ENCODE data around the gene LRRC10B. TPM values are rescaled to one million over a fixed set of nuclear protein-coding genes. Genes with fewer than 3 reads are reported as not detected.

LRRC10B gene
- total and polyA plus RNA-seq, 3 experiments from 2014 or later: not detected

GRCh38 chr11:61497876-61498275, 10.7 kb upstream of the LRRC10B start:
- Mint-ChIP-seq H3K27me3 (peaks cover 0 to 3% of the 10 kb centered on the region in 2 donors), H3K36me3 (no peaks in the 10 kb centered on the region), H3K9me3 (no peaks in the 10 kb centered on the region), H3K4me3 (no peak overlapping the region), H3K27ac (no peak overlapping the region), H3K4me1 (no peaks in the 10 kb centered on the region)
- CTCF ChIA-PET: no interaction called here
- H3K36me3 ChIP-seq (ENCODE audit: insufficient read depth, low read length): no peaks in the 10 kb centered on the region
- no peaks in the 10 kb centered on the region for H3K4me1 ChIP-seq (ENCODE audit: insufficient read depth, low read length)
- no peaks in the 10 kb centered on the region for H3K9me3 ChIP-seq (ENCODE audit: low read length)
- no peak for DNase-seq
- POLR2A ChIA-PET: no interaction called here
- H3K4me3 ChIP-seq (ENCODE audit: low read length): no peak overlapping the region
- H3K27me3 ChIP-seq (ENCODE audit: insufficient read depth, low read length, poor library complexity, severe bottlenecking): no peaks in the 10 kb centered on the region
- H3K27ac ChIP-seq (ENCODE audit: low read depth, low read length): no peak overlapping the region

DNA sequence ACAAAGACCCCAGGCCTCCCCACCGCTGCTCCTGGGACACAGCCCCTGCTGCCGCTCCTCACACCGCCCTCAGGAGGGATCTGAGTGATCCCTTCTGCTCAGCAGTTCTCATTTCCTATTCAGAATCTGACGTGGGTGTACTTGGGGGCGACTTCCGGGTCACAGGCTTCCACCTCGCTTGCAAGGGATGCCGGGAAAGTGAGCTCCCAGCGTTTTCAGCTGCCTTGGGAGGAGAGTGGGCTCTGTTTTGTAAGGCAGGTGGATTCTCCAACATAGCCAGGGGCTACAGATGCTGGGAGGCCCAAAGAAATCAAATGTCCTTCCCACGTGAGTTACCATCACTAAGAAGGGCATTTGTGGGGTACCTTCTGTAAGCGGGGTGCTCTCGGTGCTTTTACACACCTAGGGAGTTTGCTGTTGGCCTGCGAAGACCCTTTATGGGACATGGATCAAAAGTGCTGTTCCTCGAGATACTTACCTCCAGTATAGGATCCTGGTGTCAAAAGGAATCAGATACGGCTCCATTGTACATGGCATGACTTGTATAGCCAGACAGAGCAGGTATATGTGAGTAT, 9.7 kb upstream of the LRRC10B start:
- Mint-ChIP-seq H3K27me3 (peaks cover 0 to 1% of the 10 kb centered on the region in 2 donors), H3K4me1 (no peaks in the 10 kb centered on the region), H3K36me3 (no peaks in the 10 kb centered on the region), H3K9me3 (no peaks in the 10 kb centered on the region), H3K4me3 (no peak overlapping the region), H3K27ac (no peak overlapping the region)
- DNase-seq: no peak
- H3K36me3 ChIP-seq (ENCODE audit: insufficient read depth, low read length): no peaks in the 10 kb centered on the region
- H3K27me3 ChIP-seq (ENCODE audit: insufficient read depth, low read length, poor library complexity, severe bottlenecking): no peaks in the 10 kb centered on the region
- POLR2A ChIA-PET: no interaction called here
- no peaks in the 10 kb centered on the region for H3K4me1 ChIP-seq (ENCODE audit: insufficient read depth, low read length)
- H3K27ac ChIP-seq (ENCODE audit: low read depth, low read length): no peak overlapping the region
- H3K9me3 ChIP-seq (ENCODE audit: low read length): no peaks in the 10 kb centered on the region
- CTCF ChIA-PET: no interaction called here
- H3K4me3 ChIP-seq (ENCODE audit: low read length): no peak overlapping the region

GRCh38 chr11:61499816-61500491, 8.6 kb upstream of the LRRC10B start:
- CTCF ChIA-PET: no interaction called here
- no peaks in the 10 kb centered on the region for H3K36me3 Mint-ChIP-seq
- H3K27ac Mint-ChIP-seq: no peak overlapping the region

GRCh38 chr11:61502522-61502921, 6.0 kb upstream of the LRRC10B start:
- POLR2A ChIA-PET: no interaction called here

More at GRCh38 chr11:61499816-61500491, 8.6 kb upstream of the LRRC10B start:
- H3K27me3 ChIP-seq (ENCODE audit: insufficient read depth, low read length, poor library complexity, severe bottlenecking): no peaks in the 10 kb centered on the region
- DNase-seq: no peak
- no peaks in the 10 kb centered on the region for H3K4me1 ChIP-seq (ENCODE audit: insufficient read depth, low read length)
- H3K27ac ChIP-seq (ENCODE audit: low read depth, low read length): no peak overlapping the region
- H3K4me1 Mint-ChIP-seq: no peaks in the 10 kb centered on the region
- no peaks in the 10 kb centered on the region for H3K9me3 ChIP-seq (ENCODE audit: low read length)
- peaks cover under 1 to 1% of the 10 kb centered on the region in 2 donors for H3K27me3 Mint-ChIP-seq
- H3K4me3 ChIP-seq (ENCODE audit: low read length): no peak overlapping the region
- no peaks in the 10 kb centered on the region for H3K9me3 Mint-ChIP-seq
- no peak overlapping the region for H3K4me3 Mint-ChIP-seq
- POLR2A ChIA-PET: no interaction called here
- no peaks in the 10 kb centered on the region for H3K36me3 ChIP-seq (ENCODE audit: insufficient read depth, low read length)

DNA sequence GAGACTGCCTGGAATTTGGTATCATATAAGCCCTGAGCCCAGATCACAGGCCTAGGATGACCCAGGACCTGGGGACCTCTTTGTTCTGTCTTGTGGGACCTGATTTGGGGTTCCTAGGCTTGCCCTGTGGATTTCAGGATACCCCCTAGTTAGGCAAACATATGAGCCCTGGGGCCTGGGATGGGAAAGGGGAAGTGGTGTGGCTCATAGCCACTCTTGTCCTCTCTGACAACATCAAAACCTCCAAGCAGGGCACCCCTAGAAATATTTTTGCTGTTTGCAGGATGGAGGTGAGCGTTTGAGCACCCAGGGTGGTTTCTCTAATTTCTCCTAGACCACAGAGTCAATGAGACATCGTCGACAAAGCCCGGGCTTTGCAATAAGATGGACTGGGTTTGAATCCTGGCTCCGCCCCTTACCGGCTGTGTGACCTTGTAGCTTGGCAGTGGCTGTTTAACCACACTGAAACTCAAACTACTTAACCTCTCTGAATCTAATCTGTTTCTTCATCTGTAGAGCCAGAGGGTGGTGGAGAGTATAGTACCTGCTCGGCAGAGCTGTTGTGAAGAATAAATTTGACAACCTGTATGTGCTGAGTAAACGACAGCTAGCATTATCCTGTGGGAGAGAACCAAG, 5.3 kb upstream of the LRRC10B start:
- POLR2A ChIA-PET: no interaction called here
- peaks cover 4 to 7% (median 6%) of the 10 kb centered on the region in 3 donors for H3K4me1 Mint-ChIP-seq

More at GRCh38 chr11:61502522-61502921, 6.0 kb upstream of the LRRC10B start:
- no peaks in the 10 kb centered on the region for H3K4me1 ChIP-seq (ENCODE audit: insufficient read depth, low read length)
- DNase-seq: no peak
- Mint-ChIP-seq H3K36me3 (no peaks in the 10 kb centered on the region), H3K27ac (no peak overlapping the region), H3K4me1 (no peaks in the 10 kb centered on the region), H3K27me3 (peaks cover 20 to 22% of the 10 kb centered on the region in 2 donors), H3K4me3 (no peak overlapping the region), H3K9me3 (no peaks in the 10 kb centered on the region)
- H3K36me3 ChIP-seq (ENCODE audit: insufficient read depth, low read length): no peaks in the 10 kb centered on the region
- no peak overlapping the region for H3K4me3 ChIP-seq (ENCODE audit: low read length)
- H3K27me3 ChIP-seq (ENCODE audit: insufficient read depth, low read length, poor library complexity, severe bottlenecking): peaks cover 16% of the 10 kb centered on the region
- H3K27ac ChIP-seq (ENCODE audit: low read depth, low read length): no peak overlapping the region
- CTCF ChIA-PET: interaction anchor here (1.1 to 3.6 kb wide), 2 partner anchors 12 to 15 kb away, joined by 3 to 19 read pairs; no protein-coding TSS in a partner anchor
- H3K9me3 ChIP-seq (ENCODE audit: low read length): no peaks in the 10 kb centered on the region

GRCh38 chr11:61505106-61505505, 3.4 kb upstream of the LRRC10B start:
- Mint-ChIP-seq H3K4me3 (no peak overlapping the region), H3K4me1 (peaks cover 6 to 11% (median 6%) of the 10 kb centered on the region in 3 donors), H3K9me3 (no peaks in the 10 kb centered on the region), H3K27ac (no peak overlapping the region), H3K36me3 (no peaks in the 10 kb centered on the region), H3K27me3 (peaks cover 31 to 35% of the 10 kb centered on the region in 2 donors)
- H3K27ac ChIP-seq (ENCODE audit: low read depth, low read length): no peak overlapping the region
- DNase-seq: no peak
- peaks cover 6% of the 10 kb centered on the region for H3K4me1 ChIP-seq (ENCODE audit: insufficient read depth, low read length)
- H3K36me3 ChIP-seq (ENCODE audit: insufficient read depth, low read length): no peaks in the 10 kb centered on the region
- H3K9me3 ChIP-seq (ENCODE audit: low read length): no peaks in the 10 kb centered on the region
- peaks cover 28% of the 10 kb centered on the region for H3K27me3 ChIP-seq (ENCODE audit: insufficient read depth, low read length, poor library complexity, severe bottlenecking)
- ChIA-PET CTCF (no interaction called here), POLR2A (no interaction called here)
- no peak overlapping the region for H3K4me3 ChIP-seq (ENCODE audit: low read length)

More for the DNA sequence above, 5.3 kb upstream of the LRRC10B start:
- Histone ChIP-seq H3K9me3 (ENCODE audit: low read length) (no peaks in the 10 kb centered on the region), H3K27me3 (ENCODE audit: insufficient read depth, low read length, poor library complexity, severe bottlenecking) (peaks cover 23% of the 10 kb centered on the region), H3K36me3 (ENCODE audit: insufficient read depth, low read length) (no peaks in the 10 kb centered on the region), H3K4me1 (ENCODE audit: insufficient read depth, low read length) (no peaks in the 10 kb centered on the region), H3K27ac (ENCODE audit: low read depth, low read length) (no peak overlapping the region), H3K4me3 (ENCODE audit: low read length) (no peak overlapping the region)
- H3K9me3 Mint-ChIP-seq: no peaks in the 10 kb centered on the region
- DNase-seq: no peak
- H3K27me3 Mint-ChIP-seq: peaks cover 27 to 29% of the 10 kb centered on the region in 2 donors
- no peaks in the 10 kb centered on the region for H3K36me3 Mint-ChIP-seq
- CTCF ChIA-PET: interaction anchor here (1.1 to 3.6 kb wide), 2 partner anchors 11 to 14 kb away, joined by 3 to 19 read pairs; no protein-coding TSS in a partner anchor
- no peak overlapping the region for H3K27ac Mint-ChIP-seq
- H3K4me3 Mint-ChIP-seq: no peak overlapping the region

GRCh38 chr11:61505640-61506155, 2.9 kb upstream of the LRRC10B start:
- no peaks in the 10 kb centered on the region for H3K9me3 Mint-ChIP-seq

More at GRCh38 chr11:61505640-61506155, 2.9 kb upstream of the LRRC10B start:
- Histone ChIP-seq H3K4me3 (ENCODE audit: low read length) (no peak overlapping the region), H3K9me3 (ENCODE audit: low read length) (no peaks in the 10 kb centered on the region), H3K36me3 (ENCODE audit: insufficient read depth, low read length) (no peaks in the 10 kb centered on the region), H3K27ac (ENCODE audit: low read depth, low read length) (no peak overlapping the region), H3K4me1 (ENCODE audit: insufficient read depth, low read length) (peaks cover 6% of the 10 kb centered on the region), H3K27me3 (ENCODE audit: insufficient read depth, low read length, poor library complexity, severe bottlenecking) (peaks cover 34% of the 10 kb centered on the region)
- ChIA-PET CTCF (no interaction called here), POLR2A (no interaction called here)
- Mint-ChIP-seq H3K4me3 (no peak overlapping the region), H3K4me1 (peaks cover 6 to 11% (median 6%) of the 10 kb centered on the region in 3 donors), H3K27me3 (peaks cover 33 to 36% of the 10 kb centered on the region in 2 donors), H3K27ac (no peak overlapping the region), H3K36me3 (no peaks in the 10 kb centered on the region)
- no peak for DNase-seq
